ENCODE measurements around the gene CDKAL1. TPM values are rescaled to one million over a fixed set of nuclear protein-coding genes. Genes with fewer than 3 reads are reported as not detected.

CDKAL1 gene
- total RNA-seq, 1 experiment from 2014 or later = 6.5 TPM

DNA sequence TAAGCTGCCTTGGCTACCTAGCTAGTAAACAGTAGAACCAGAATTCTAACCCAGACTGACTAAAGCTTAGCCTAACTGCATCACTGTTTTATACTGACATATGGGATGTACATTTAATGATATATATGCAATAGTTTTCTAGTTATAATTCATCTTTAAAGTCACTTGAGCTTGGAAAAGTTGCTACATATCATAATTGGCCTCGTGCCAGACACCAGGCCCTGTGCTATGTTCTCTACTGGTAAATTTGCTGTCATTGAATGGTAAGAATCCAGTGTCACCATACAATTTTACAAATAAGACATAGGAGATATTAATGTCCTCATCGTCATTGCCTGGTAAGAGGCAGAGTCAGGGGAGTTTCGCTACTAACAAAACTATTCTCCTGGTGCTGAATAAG lies 396.8 kb downstream of the CDKAL1 start:
- Histone ChIP-seq H3K4me3 (no peak overlapping the region), H3K36me3 (no peaks in the 10 kb centered on the region), H3K27me3 (no peaks in the 10 kb centered on the region), H3K9me3 (no peaks in the 10 kb centered on the region)
- DNase-seq = no peak

DNA sequence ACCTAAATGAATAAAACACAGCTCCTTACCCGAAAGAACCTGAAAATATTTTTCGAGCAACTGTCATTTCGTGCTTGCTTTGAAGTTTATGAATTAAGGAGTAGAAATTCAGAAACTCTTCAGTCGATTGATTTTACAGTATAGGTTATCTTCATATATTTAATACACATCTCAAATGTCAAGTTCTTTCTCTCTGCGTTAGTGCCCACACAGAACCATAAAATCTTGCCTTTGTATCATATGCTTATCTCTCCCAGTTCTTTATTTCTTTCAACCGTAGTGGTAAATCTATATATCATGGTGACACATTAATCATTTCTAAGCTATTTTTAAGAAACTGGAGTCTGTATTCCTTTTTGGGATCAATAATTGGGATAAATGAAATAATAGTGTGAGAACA lies 397.5 kb downstream of the CDKAL1 start:
- H3K9me3 ChIP-seq = no peaks in the 10 kb centered on the region
- H3K27me3 ChIP-seq = no peaks in the 10 kb centered on the region
- no peaks in the 10 kb centered on the region for H3K36me3 ChIP-seq
- no peak for DNase-seq
- H3K4me3 ChIP-seq = no peak overlapping the region

DNA sequence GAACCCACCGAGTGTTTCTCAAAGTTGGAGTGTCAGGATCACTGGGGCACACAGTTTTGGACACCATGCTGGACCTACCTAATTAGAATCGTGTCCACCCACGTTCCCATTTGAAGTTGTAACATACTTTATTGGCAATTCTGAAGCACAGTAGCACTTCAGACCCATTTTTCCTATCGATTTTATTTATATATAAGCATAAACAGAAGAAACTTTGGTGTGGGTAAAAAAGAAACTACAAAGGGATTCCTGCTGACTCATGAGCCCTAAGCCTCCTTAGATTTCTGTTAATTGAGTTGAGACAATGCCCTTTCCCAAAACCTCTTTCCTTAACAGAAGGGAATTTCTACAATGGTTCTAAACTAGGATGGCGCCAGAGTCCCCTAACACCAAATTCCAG lies 398.0 kb downstream of the CDKAL1 start:
- DNase-seq = no peak
- Histone ChIP-seq H3K4me3 (no peak overlapping the region), H3K27me3 (no peaks in the 10 kb centered on the region), H3K9me3 (no peaks in the 10 kb centered on the region), H3K36me3 (no peaks in the 10 kb centered on the region)

GRCh38 chr6:20933057-20933788 lies 399.0 kb downstream of the CDKAL1 start:
- Histone ChIP-seq H3K4me3 (no peak overlapping the region), H3K9me3 (no peaks in the 10 kb centered on the region), H3K27me3 (no peaks in the 10 kb centered on the region), H3K36me3 (no peaks in the 10 kb centered on the region)
- DNase-seq = no peak

DNA sequence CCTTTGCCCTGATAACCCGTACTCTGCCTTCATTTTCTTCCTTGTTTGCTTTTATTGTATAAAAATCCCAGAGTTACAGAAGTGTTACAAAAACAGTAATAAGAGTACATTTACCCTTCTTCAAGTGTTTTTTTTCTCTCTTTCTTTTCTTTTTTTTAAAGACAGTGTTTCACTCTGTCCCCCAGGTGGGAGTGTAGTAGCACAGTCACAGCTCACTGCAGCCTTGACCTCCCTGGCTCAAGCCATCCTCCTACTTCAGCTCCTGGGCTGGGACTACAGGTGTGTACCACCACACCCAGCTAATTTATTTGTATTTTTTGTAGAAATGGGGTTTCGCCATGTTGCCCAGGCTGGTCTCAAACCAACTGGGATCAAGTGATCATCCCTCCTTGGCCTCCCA lies 402.7 kb downstream of the CDKAL1 start:
- Histone ChIP-seq H3K36me3 (no peaks in the 10 kb centered on the region), H3K27me3 (no peaks in the 10 kb centered on the region), H3K9me3 (no peaks in the 10 kb centered on the region), H3K4me3 (no peak overlapping the region)
- no peak for DNase-seq

DNA sequence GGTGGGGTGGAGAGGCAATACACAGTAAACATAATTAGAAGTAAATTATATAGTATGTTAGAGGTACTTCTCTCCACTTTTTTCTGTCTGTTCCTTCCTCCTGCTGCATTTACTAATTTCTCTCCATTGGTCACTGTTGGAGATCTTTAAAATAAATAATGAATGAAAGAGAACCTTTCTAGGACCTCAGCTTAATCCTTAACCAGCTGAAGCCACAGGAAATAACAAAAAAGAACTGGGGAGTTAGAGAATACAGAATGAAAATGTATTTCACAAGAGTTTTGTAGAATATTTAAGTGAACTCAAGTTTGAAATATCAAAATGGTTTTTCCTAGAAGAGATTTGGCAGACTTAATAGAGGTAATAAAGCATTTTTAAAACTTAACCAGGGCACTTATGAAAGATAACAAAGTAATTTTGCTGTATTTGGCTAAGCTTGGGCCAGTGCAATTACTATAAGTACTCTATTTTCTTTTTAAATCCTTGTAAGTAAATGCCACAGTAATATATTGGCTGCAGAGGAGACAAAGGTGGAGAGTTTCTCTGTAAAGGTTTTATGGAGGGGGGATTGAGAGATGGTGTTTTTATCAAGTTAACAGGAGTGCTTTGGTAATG lies 405.0 kb downstream of the CDKAL1 start:
- Histone ChIP-seq H3K9me3 (no peaks in the 10 kb centered on the region), H3K4me3 (no peak overlapping the region), H3K27me3 (no peaks in the 10 kb centered on the region), H3K36me3 (no peaks in the 10 kb centered on the region)
- DNase-seq = no peak

- H3K4me3 ChIP-seq = no peak overlapping the region
- H3K9me3 ChIP-seq = no peaks in the 10 kb centered on the region
- H3K36me3 ChIP-seq = no peaks in the 10 kb centered on the region
- no peak for DNase-seq
- no peaks in the 10 kb centered on the region for H3K27me3 ChIP-seq
These were observed 408.9 kb downstream of the CDKAL1 start for GRCh38 chr6:20943040-20943627.

DNA sequence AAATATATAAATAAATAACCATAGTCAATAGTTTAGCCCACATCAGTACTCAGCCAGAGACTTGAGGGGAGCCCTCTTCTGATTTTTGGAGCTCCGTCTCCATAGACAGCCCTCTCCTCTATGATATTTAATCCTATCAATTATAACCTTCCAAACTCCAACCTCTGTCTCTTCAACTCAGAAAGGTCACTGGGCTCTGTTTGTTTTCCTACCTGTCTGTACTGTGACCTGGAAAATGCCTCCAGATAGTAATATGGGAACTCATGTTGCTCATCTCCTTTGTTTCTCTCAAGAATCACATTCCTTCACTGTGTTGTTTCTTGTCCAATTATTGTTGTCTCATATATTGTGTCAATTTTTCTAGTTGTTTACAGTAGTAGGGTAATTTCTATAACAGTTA lies 409.7 kb downstream of the CDKAL1 start:
- Histone ChIP-seq H3K9me3 (no peaks in the 10 kb centered on the region), H3K36me3 (no peaks in the 10 kb centered on the region), H3K27me3 (no peaks in the 10 kb centered on the region), H3K4me3 (no peak overlapping the region)
- DNase-seq = no peak

DNA sequence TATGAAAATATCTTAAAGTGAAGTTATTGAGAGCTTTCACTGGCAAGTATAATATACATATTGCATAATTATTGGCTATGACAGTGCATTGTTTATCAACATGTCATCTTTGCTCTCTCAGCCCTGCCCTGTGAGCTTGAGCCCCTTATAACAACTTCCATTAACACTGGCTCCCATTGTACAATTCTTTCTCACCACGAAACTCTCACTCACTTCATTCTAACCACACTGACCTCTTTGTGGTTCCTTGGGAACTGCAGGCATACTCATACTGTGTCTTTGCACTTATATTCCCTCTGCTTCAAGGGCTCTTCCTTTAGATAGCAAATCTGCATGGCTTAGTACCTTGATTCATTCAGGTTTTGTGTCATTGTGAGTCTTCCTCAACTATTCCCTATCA lies 411.8 kb downstream of the CDKAL1 start:
- H3K27me3 ChIP-seq = no peaks in the 10 kb centered on the region
- H3K36me3 ChIP-seq = no peaks in the 10 kb centered on the region
- no peak overlapping the region for H3K4me3 ChIP-seq
- no peak for DNase-seq
- H3K9me3 ChIP-seq = no peaks in the 10 kb centered on the region

DNA sequence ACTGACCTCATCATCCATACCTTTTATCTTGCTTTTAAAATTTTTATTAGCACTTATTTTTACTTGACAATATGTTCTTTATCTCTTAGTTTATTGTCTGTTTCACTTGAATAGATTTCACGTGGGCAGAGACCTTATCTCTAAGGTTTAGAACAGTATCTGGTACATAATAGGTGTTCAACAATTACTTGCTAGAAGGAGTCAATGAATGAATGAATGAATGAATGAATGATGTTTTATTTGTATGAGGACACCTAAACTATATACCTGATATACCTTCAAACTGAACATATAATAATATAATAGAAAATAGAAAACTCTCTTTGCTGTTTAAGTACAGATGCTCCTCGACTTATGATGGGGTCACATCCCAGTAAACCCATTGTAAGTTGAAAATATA lies 412.6 kb downstream of the CDKAL1 start:
- Histone ChIP-seq H3K27me3 (no peaks in the 10 kb centered on the region), H3K36me3 (no peaks in the 10 kb centered on the region), H3K4me3 (no peak overlapping the region), H3K9me3 (no peaks in the 10 kb centered on the region)
- no peak for DNase-seq

- H3K9me3 ChIP-seq = no peaks in the 10 kb centered on the region
- H3K36me3 ChIP-seq = no peaks in the 10 kb centered on the region
- DNase-seq = no peak
- no peaks in the 10 kb centered on the region for H3K27me3 ChIP-seq
- no peak overlapping the region for H3K4me3 ChIP-seq
These were observed 413.7 kb downstream of the CDKAL1 start for GRCh38 chr6:20947977-20948376.

GRCh38 chr6:20948556-20948955 lies 414.3 kb downstream of the CDKAL1 start:
- H3K36me3 ChIP-seq = no peaks in the 10 kb centered on the region
- H3K27me3 ChIP-seq = no peaks in the 10 kb centered on the region
- DNase-seq = no peak
- H3K9me3 ChIP-seq = no peaks in the 10 kb centered on the region
- no peak overlapping the region for H3K4me3 ChIP-seq

GRCh38 chr6:20949138-20949537 lies 414.9 kb downstream of the CDKAL1 start:
- H3K27me3 ChIP-seq = no peaks in the 10 kb centered on the region
- H3K4me3 ChIP-seq = no peak overlapping the region
- no peaks in the 10 kb centered on the region for H3K36me3 ChIP-seq
- no peaks in the 10 kb centered on the region for H3K9me3 ChIP-seq
- DNase-seq = no peak

DNA sequence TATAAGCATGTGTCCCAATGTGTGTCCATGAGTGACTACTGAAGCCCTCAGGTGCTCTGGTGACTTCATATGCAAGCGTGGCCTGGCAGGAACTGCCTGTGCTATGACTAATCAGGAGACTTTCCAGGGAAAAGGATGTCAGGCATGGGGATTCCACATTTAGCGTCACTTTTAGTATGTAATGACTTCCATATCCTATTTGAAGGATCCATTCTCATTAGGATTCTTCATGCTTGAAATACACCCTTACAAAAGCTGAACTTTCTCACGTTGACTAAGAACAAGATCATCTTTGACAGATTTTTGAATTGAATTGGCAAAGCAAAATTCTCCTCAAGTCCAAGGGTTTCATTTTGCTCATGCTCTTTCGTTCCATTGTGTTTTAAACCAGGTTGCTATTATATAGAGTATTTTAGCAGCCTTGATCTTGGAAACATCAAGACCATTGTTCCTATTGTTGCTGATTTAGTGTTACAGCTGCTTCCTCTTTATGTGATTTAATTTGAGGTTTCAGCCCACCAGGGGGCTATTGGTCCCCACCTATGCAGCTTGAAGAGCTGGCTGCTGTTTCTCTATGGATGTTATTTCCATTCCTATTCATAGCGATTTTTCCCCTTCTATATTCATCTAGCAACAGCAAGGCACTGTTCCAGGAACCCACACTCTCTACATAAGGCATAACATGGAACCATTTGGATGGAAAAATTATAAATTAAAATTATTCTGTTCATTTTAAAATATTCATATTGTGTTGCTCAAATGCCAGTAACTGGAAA lies 418.6 kb downstream of the CDKAL1 start:
- no peaks in the 10 kb centered on the region for H3K27me3 ChIP-seq
- H3K4me3 ChIP-seq = no peak overlapping the region
- DNase-seq = peak; percentile 6
- H3K9me3 ChIP-seq = no peaks in the 10 kb centered on the region
- H3K36me3 ChIP-seq = no peaks in the 10 kb centered on the region

DNA sequence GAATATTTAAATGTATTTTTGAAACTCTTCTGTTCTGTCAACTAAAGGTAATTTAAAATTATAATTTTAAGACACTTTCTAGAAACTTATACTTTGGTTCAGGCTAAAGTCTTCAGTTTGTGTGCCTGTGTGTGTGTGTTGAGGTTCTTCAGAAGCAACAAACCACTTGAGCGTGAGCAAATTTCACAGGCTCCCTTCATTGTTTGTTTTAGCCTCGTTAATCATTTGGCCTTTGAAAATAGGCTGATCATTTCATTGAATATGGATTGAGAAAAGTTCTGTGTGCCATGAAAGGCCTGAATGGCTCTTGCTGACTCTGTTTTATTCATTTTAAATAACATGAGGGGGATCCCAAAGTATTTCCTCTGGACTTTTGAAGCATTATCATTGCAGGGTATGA lies 420.1 kb downstream of the CDKAL1 start:
- Histone ChIP-seq H3K36me3 (no peaks in the 10 kb centered on the region), H3K4me3 (no peak overlapping the region), H3K9me3 (no peaks in the 10 kb centered on the region), H3K27me3 (no peaks in the 10 kb centered on the region)
- DNase-seq = no peak

DNA sequence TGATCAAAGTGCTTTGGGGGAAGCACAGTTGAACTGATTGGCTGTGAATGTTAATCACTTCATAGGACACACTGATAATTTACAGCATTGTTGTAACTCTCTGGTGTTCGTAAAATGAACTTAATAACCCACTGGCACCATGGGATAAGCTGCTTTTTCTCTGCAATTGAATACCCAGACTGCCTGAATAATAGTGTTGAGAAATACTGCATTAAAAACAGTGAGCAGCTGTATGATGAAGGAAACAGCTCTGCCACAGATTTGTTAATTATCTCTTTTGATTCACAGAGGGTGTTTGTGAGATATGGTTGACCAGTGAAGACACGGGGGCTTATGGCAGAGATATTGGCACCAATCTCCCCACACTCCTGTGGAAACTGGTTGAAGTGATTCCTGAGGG lies 420.9 kb downstream of the CDKAL1 start:
- H3K9me3 ChIP-seq = no peaks in the 10 kb centered on the region
- H3K4me3 ChIP-seq = no peak overlapping the region
- no peaks in the 10 kb centered on the region for H3K27me3 ChIP-seq
- no peaks in the 10 kb centered on the region for H3K36me3 ChIP-seq
- no peak for DNase-seq

GRCh38 chr6:20955751-20956150 lies 421.5 kb downstream of the CDKAL1 start:
- Histone ChIP-seq H3K4me3 (no peak overlapping the region), H3K9me3 (no peaks in the 10 kb centered on the region), H3K36me3 (no peaks in the 10 kb centered on the region), H3K27me3 (no peaks in the 10 kb centered on the region)
- DNase-seq = no peak
